ENCODE measurements around the gene CLP1. TPM values are rescaled to one million over a fixed set of nuclear protein-coding genes. Genes with fewer than 3 reads are reported as not detected.

The CLP1 gene
- total RNA-seq, 1 experiment from 2014 or later, result 15.2 TPM

DNA sequence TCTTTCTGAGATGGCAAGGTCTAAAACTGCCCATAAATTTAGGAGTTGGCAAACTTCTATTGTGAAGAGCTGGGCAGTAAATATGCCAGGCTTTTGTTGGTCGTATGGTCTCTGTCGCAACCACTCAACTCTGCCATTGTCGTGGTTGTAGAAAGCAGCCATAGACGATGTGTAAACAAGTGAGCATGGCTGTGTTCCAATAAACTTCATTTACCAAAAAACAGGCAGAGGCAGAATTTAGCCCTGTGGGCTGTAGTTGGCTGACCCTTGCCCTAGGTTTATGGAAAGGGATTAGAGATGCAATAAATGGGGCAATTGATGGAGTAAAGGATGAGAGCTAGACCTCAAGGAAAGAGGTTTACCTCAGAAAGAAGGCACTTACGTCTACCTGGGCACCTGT is 25.4 kb upstream of the CLP1 start:
- TF ChIP-seq, protein P1, sequence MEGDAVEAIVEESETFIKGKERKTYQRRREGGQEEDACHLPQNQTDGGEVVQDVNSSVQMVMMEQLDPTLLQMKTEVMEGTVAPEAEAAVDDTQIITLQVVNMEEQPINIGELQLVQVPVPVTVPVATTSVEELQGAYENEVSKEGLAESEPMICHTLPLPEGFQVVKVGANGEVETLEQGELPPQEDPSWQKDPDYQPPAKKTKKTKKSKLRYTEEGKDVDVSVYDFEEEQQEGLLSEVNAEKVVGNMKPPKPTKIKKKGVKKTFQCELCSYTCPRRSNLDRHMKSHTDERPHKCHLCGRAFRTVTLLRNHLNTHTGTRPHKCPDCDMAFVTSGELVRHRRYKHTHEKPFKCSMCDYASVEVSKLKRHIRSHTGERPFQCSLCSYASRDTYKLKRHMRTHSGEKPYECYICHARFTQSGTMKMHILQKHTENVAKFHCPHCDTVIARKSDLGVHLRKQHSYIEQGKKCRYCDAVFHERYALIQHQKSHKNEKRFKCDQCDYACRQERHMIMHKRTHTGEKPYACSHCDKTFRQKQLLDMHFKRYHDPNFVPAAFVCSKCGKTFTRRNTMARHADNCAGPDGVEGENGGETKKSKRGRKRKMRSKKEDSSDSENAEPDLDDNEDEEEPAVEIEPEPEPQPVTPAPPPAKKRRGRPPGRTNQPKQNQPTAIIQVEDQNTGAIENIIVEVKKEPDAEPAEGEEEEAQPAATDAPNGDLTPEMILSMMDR (IDR thresholded peaks at IDR 0.05; ENCODE audit: unreplicated experiment), result no peak
- intact Hi-C loops (cut with micrococcal nuclease; ENCODE audit: unreplicated experiment), result no loop called here
- H3K4me1 Mint-ChIP-seq (ENCODE audit: low read depth, unreplicated experiment), result no peaks in the 10 kb centered on the region
- peaks cover 3% of the 10 kb centered on the region for H3K9me3 Mint-ChIP-seq (ENCODE audit: low read depth, unreplicated experiment)
- H3K4me3 Mint-ChIP-seq (ENCODE audit: low read depth, unreplicated experiment), result no peak overlapping the region
- CTCF ChIA-PET, result interaction anchor here (0.6 kb wide), 1 partner anchor 20 kb away, joined by 4 read pairs; no protein-coding TSS in a partner anchor
- H3K27ac Mint-ChIP-seq (ENCODE audit: unreplicated experiment), result no peak overlapping the region
- peaks cover 42% of the 10 kb centered on the region for H3K27me3 Mint-ChIP-seq (ENCODE audit: unreplicated experiment)
- BruUV-seq (replicated peaks), result no TSS peak
- H3K36me3 Mint-ChIP-seq (ENCODE audit: insufficient read depth, unreplicated experiment), result no peaks in the 10 kb centered on the region
- no peak for DNase-seq

DNA sequence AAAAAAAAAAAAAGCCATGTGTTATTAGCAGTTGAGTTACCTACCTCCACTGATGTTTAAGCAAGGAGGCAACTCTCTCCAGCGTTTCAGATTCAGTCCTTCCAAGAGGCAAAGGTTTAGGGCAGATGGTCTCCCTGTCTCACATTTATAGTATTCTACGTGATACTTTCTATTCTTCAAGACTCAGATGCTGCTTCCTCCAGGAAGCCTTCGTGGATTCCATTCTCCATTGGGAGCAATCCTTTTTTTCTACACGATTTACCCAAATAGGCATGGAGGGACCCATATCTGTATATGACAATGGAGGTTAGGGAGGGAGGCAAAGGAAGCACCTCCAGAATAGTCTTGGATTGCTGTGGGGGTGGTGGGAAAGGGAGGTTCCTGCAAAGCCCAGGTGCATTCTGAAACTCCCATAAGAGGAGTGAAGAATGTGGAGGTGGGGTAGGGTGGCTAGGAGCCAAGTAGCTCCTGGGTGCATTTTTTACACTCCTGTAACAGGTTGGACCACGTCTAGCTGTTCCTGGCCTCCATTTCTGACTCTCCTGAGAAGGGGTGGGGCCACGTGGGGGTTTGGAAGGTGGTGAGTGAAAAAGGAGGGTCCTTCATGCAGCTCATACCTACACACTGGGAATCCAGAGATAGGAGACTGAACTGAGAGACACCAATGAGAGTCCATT is 24.0 kb upstream of the CLP1 start:
- peaks cover 50% of the 10 kb centered on the region for H3K27me3 Mint-ChIP-seq (ENCODE audit: unreplicated experiment)
- peaks cover 7% of the 10 kb centered on the region for H3K36me3 Mint-ChIP-seq (ENCODE audit: insufficient read depth, unreplicated experiment)
- no peak overlapping the region for H3K4me3 Mint-ChIP-seq (ENCODE audit: low read depth, unreplicated experiment)
- DNase-seq, result no peak
- H3K4me1 Mint-ChIP-seq (ENCODE audit: low read depth, unreplicated experiment), result no peaks in the 10 kb centered on the region
- CTCF ChIA-PET, result no interaction called here
- TF ChIP-seq, protein P1 (IDR thresholded peaks at IDR 0.05; ENCODE audit: unreplicated experiment), result no peak
- no TSS peak for BruUV-seq (replicated peaks)
- intact Hi-C loops (cut with micrococcal nuclease; ENCODE audit: unreplicated experiment), result no loop called here
- H3K9me3 Mint-ChIP-seq (ENCODE audit: low read depth, unreplicated experiment), result no peaks in the 10 kb centered on the region
- H3K27ac Mint-ChIP-seq (ENCODE audit: unreplicated experiment), result no peak overlapping the region

DNA sequence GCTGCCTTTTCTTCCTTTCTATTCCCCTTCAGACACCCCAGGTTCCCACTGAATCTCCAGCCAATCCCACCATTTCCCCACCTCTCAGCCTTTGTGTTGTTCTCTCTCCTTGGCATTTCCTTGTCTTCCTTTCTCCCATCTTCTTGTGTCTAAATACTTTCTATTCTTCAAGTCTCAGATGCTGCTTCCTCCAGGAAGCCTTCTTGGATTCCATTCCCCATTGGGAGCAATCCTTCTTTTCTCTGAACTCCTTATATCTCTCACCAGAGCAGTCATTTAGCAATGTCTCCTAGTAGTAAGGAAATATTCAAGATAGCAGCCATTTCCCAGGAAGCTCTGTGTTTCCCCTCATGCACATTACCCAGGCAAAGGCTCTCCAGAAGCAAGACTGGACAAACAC is 23.3 kb upstream of the CLP1 start:
- H3K27me3 Mint-ChIP-seq (ENCODE audit: unreplicated experiment), result peaks cover 58% of the 10 kb centered on the region
- H3K9me3 Mint-ChIP-seq (ENCODE audit: low read depth, unreplicated experiment), result no peaks in the 10 kb centered on the region
- intact Hi-C loops (cut with micrococcal nuclease; ENCODE audit: unreplicated experiment), result no loop called here
- H3K4me3 Mint-ChIP-seq (ENCODE audit: low read depth, unreplicated experiment), result no peak overlapping the region
- no peak overlapping the region for H3K27ac Mint-ChIP-seq (ENCODE audit: unreplicated experiment)
- CTCF ChIA-PET, result interaction anchor here (0.7 kb wide), 1 partner anchor 10 kb away, joined by 4 read pairs; no protein-coding TSS in a partner anchor
- DNase-seq, result no peak
- H3K4me1 Mint-ChIP-seq (ENCODE audit: low read depth, unreplicated experiment), result no peaks in the 10 kb centered on the region
- H3K36me3 Mint-ChIP-seq (ENCODE audit: insufficient read depth, unreplicated experiment), result peaks cover 12% of the 10 kb centered on the region
- TF ChIP-seq, protein P1 (IDR thresholded peaks at IDR 0.05; ENCODE audit: unreplicated experiment), result no peak
- BruUV-seq (replicated peaks), result no TSS peak

DNA sequence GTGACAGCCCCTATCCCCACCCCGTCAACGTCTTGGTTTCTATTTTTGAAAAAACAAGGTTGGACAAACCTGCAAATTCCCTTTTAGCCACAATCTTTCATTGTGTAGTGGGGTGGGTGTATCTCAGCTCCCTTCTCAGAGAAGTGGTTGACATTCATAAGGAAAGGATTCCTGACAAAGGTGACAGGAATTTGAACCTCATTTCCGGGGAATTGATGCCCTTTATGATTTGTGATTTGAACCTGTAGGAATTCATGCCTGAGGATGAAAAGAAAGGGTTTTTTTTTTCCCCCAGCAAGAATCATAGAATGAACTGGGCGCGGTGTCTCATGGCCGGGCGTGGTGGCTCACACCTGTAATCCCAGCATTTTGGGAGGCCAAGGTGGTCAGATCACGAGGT is 22.3 kb upstream of the CLP1 start:
- Mint-ChIP-seq H3K4me1 (ENCODE audit: low read depth, unreplicated experiment) (no peaks in the 10 kb centered on the region), H3K27me3 (ENCODE audit: unreplicated experiment) (peaks cover 58% of the 10 kb centered on the region), H3K36me3 (ENCODE audit: insufficient read depth, unreplicated experiment) (peaks cover 12% of the 10 kb centered on the region), H3K9me3 (ENCODE audit: low read depth, unreplicated experiment) (no peaks in the 10 kb centered on the region), H3K27ac (ENCODE audit: unreplicated experiment) (no peak overlapping the region), H3K4me3 (ENCODE audit: low read depth, unreplicated experiment) (no peak overlapping the region)
- intact Hi-C loops (cut with micrococcal nuclease; ENCODE audit: unreplicated experiment), result no loop called here
- CTCF ChIA-PET, result no interaction called here
- TF ChIP-seq, protein P1 (IDR thresholded peaks at IDR 0.05; ENCODE audit: unreplicated experiment), result no peak
- DNase-seq, result no peak
- no TSS peak for BruUV-seq (replicated peaks)
